K562 (cell line): Measurements from ENCODE around the gene DSP. TPM values are rescaled to one million over a fixed set of nuclear protein-coding genes. Genes with fewer than 3 reads are reported as not detected.

Source experiments
- ATAC-seq: fragments of 200-7000 bp; cut with Tn5 transposase; 3 replicates; pipeline ENCODE4 v1.9.1; 2020; ENCODE audit warnings: moderate library complexity
- BruUV-seq: library from RNA; stranded (reverse); fragments of 400-500 nt; replicated peaks from 2 replicates; lab custom pipeline; 2021; lab: Mats Ljungman, UMichigan
- CTCF ChIA-PET: fragments of 300-600 bp; formaldehyde crosslinking; extraction: SDS; loops from one replicate; lab custom pipeline; 2021; ENCODE audit warnings: low intra/inter-chr PET ratio; lab: Yijun Ruan, JAX
- POLR2A ChIA-PET: fragments of 300-600, 350-650 bp; sonication (Branson Sonifier 250); formaldehyde crosslinking; extraction: SDS; loops from one replicate; lab custom pipeline; 2021; ENCODE audit warnings: antibody characterized with exemption, inconsistent platforms; lab: Yijun Ruan, JAX
- DNase-seq, 4 experiments: peaks; one replicate each; pipeline versions ENCODE4 v3.0.0 to v3.0.0-alpha.2; 2011 to 2018; ENCODE audit warnings: low spot score in 3 of 4, mixed read lengths in 3 of 4; ENCODE audit errors: extremely low read depth in 1 of 4
- FAIRE-seq: peaks from 2 replicates; lab custom pipeline; 2011; peaks lifted over from hg19 to GRCh38; lab: Jason Lieb, UNC
- H2AFZ ChIP-seq: 2 replicates; pipeline ENCODE4 v1.6.0; 2011; ENCODE audit warnings: low read depth, low read length, control low read depth, inconsistent platforms
- H3K27ac ChIP-seq: fragments of 200-600 bp; 3 replicates; pipeline ENCODE4 v1.8.0; 2011; ENCODE audit warnings: low read depth, mild to moderate bottlenecking, control low read depth, inconsistent platforms, low read length, moderate library complexity, mixed read lengths; ENCODE audit errors: extremely low read depth
- H3K27me3 ChIP-seq, 2 experiments: fragments of 300-600 bp in 1 of 2; 2 replicates in 1 of 2; 3 replicates in 1 of 2; pipeline versions ENCODE4 v1.6.0 to v1.8.0; 2011; ENCODE audit warnings: inconsistent platforms in 2 of 2, low read length in 2 of 2, mild to moderate bottlenecking in 1 of 2, mixed read lengths in 1 of 2, moderate library complexity in 1 of 2; ENCODE audit not compliant: control insufficient read depth in 2 of 2, insufficient read depth in 2 of 2
- H3K36me3 ChIP-seq: fragments of 300-600 bp; 3 replicates; pipeline ENCODE4 v1.8.0; 2011; ENCODE audit warnings: mild to moderate bottlenecking, low read length, inconsistent platforms; ENCODE audit not compliant: control insufficient read depth, insufficient read depth
- H3K4me1 ChIP-seq, 2 experiments: fragments of 200-600 bp in 1 of 2; replicated peaks in 1 of 2; 2 replicates in 1 of 2; 3 replicates in 1 of 2; pipeline versions ENCODE4 v1.5.1 to v1.8.0; 2011; ENCODE audit warnings: inconsistent platforms in 2 of 2, low read length in 2 of 2, mild to moderate bottlenecking in 1 of 2, mixed read lengths in 1 of 2, moderate library complexity in 1 of 2; ENCODE audit not compliant: control insufficient read depth in 2 of 2, insufficient read depth in 2 of 2
- H3K4me2 ChIP-seq: 2 replicates; pipeline ENCODE4 v1.6.1; 2011; ENCODE audit warnings: low read length, control low read depth, inconsistent platforms, mixed read lengths; ENCODE audit not compliant: insufficient read depth
- H3K4me3 ChIP-seq: fragments of 200-600 bp; sonication (generic), shearing (Covaris generic); 2 replicates; pipeline ENCODE4 v1.5.1; 2016; ENCODE audit warnings: control low read depth, inconsistent platforms
- H3K79me2 ChIP-seq: fragments of 200-600 bp; 3 replicates; pipeline ENCODE4 v1.8.0; 2011; ENCODE audit warnings: low read length, inconsistent platforms; ENCODE audit not compliant: control insufficient read depth, insufficient read depth
- H3K9ac ChIP-seq, 2 experiments: 2 replicates each; pipeline versions ENCODE4 v1.6.0 to v1.6.1; 2011; ENCODE audit warnings: low read depth in 2 of 2, low read length in 2 of 2, control low read depth in 1 of 2, inconsistent platforms in 1 of 2, mild to moderate bottlenecking in 1 of 2, mixed read lengths in 1 of 2; ENCODE audit not compliant: insufficient read depth in 1 of 2
- H3K9me1 ChIP-seq: one replicate; pipeline ENCODE4 v1.6.0; 2011; ENCODE audit warnings: inconsistent platforms, mild to moderate bottlenecking, low read length, moderate library complexity; ENCODE audit not compliant: control insufficient read depth, insufficient read depth
- H3K9me3 ChIP-seq: replicated peaks from 2 replicates; pipeline ENCODE4 v1.5.1; 2011; ENCODE audit warnings: low read depth, low read length, inconsistent platforms; ENCODE audit not compliant: control insufficient read depth, insufficient read depth
- H4K20me1 ChIP-seq: replicated peaks from 2 replicates; pipeline ENCODE4 v1.6.1; 2011; ENCODE audit warnings: low read length, inconsistent platforms, mixed read lengths; ENCODE audit not compliant: control insufficient read depth, insufficient read depth
- BMI1 ChIP-seq: fragments of 150-350 bp; IDR thresholded peaks from 2 replicates; pipeline ENCODE4 v1.6.1; 2014; ENCODE audit warnings: low read length
- CEBPB ChIP-seq: fragments of 450-650 bp; IDR thresholded peaks from 2 replicates; pipeline ENCODE4 v1.6.1; 2016; ENCODE audit warnings: missing genetic modification characterization, missing compliant biosample characterization
- E2F4 ChIP-seq: sonication (generic); formaldehyde crosslinking; IDR thresholded peaks from 2 replicates; pipeline ENCODE4 v1.8.0; 2022; ENCODE audit warnings: mild to moderate bottlenecking, low read depth, missing genetic modification reagents
- IRF2 ChIP-seq: sonication (generic); formaldehyde crosslinking; IDR thresholded peaks from 2 replicates; pipeline ENCODE4 v1.8.1; 2022; ENCODE audit warnings: mild to moderate bottlenecking, missing genetic modification reagents
- KDM2B ChIP-seq: fragments of 250-450 bp; sonication (Bioruptor Pico); IDR thresholded peaks from 2 replicates; pipeline ENCODE4 v1.8.0; 2021; ENCODE audit warnings: mild to moderate bottlenecking, moderate library complexity
- ZNF133 ChIP-seq: fragments of 250-450 bp; sonication (Bioruptor Pico); IDR thresholded peaks from 2 replicates; pipeline ENCODE4 v1.4.0; 2020; ENCODE audit warnings: mild to moderate bottlenecking
- WGBS: fragments of 100-300 bp; shearing (Covaris generic); methylation state at CpG from one replicate; pipeline ENCODE4 v1.1.6; 2016; ENCODE audit warnings: low coverage, mixed read lengths; ENCODE audit not compliant: insufficient coverage; ENCODE audit errors: missing lambda C conversion rate; 5-methylcytosine and 5-hydroxymethylcytosine counted together
- in situ Hi-C: fragments of 300-500 bp; cut with MboI; formaldehyde crosslinking; loops from 4 replicates; pipeline ENCODE4 v1.15.0; 2018; ENCODE audit warnings: inconsistent platforms, mixed read lengths
- intact Hi-C: fragments of 100-400 bp; cut with micrococcal nuclease; formaldehyde crosslinking; loops from 2 replicates; pipeline ENCODE4 v1.14.2; 2022
- polyA plus RNA-seq, 8 experiments: library from polyadenylated mRNA; depleted of rRNA in 4 of 8; stranded (reverse) in 5 of 8; unstranded in 3 of 8; fragments of >200 nt; fragmentation: Nextera tagmentation in 2 of 8; fragmentation: Illumina TruSeq in 1 of 8; extraction: Ambion mirVana in 2 of 8; extraction: Trizol in 1 of 8; gene quantifications; 2 replicates each; pipeline versions ENCODE4 v1.2.1 to v1.2.3, GENCODE V29; 2011 to 2014; ENCODE audit warnings: inconsistent platforms in 1 of 8, missing spikeins in 1 of 8
- total RNA-seq, 7 experiments: library from RNA; depleted of rRNA in 6 of 7; stranded (reverse); fragments of >200 nt in 6 of 7; fragmentation: Illumina TruSeq in 2 of 7; extraction: Trizol in 2 of 7; gene quantifications; 2 replicates each; pipeline versions ENCODE4 v1.2.1 to v1.2.3, GENCODE V29; 2011 to 2021; ENCODE audit warnings: low replicate concordance in 1 of 7
- TF ChIP-seq, protein P1 (sequence below): sonication (generic); formaldehyde crosslinking; IDR thresholded peaks from 2 replicates; pipeline ENCODE4 v1.8.1; 2023; ENCODE audit warnings: missing genetic modification reagents, mild to moderate bottlenecking, borderline replicate concordance

DSP gene
- total and polyA plus RNA-seq, 9 of the 15 experiments (the other 6 are each of a cell fraction or from before 2014, with no cell fraction given) = under 0.01 to 0.24 (median 0.03) TPM; not detected in 2

- TF ChIP-seq, protein P1, sequence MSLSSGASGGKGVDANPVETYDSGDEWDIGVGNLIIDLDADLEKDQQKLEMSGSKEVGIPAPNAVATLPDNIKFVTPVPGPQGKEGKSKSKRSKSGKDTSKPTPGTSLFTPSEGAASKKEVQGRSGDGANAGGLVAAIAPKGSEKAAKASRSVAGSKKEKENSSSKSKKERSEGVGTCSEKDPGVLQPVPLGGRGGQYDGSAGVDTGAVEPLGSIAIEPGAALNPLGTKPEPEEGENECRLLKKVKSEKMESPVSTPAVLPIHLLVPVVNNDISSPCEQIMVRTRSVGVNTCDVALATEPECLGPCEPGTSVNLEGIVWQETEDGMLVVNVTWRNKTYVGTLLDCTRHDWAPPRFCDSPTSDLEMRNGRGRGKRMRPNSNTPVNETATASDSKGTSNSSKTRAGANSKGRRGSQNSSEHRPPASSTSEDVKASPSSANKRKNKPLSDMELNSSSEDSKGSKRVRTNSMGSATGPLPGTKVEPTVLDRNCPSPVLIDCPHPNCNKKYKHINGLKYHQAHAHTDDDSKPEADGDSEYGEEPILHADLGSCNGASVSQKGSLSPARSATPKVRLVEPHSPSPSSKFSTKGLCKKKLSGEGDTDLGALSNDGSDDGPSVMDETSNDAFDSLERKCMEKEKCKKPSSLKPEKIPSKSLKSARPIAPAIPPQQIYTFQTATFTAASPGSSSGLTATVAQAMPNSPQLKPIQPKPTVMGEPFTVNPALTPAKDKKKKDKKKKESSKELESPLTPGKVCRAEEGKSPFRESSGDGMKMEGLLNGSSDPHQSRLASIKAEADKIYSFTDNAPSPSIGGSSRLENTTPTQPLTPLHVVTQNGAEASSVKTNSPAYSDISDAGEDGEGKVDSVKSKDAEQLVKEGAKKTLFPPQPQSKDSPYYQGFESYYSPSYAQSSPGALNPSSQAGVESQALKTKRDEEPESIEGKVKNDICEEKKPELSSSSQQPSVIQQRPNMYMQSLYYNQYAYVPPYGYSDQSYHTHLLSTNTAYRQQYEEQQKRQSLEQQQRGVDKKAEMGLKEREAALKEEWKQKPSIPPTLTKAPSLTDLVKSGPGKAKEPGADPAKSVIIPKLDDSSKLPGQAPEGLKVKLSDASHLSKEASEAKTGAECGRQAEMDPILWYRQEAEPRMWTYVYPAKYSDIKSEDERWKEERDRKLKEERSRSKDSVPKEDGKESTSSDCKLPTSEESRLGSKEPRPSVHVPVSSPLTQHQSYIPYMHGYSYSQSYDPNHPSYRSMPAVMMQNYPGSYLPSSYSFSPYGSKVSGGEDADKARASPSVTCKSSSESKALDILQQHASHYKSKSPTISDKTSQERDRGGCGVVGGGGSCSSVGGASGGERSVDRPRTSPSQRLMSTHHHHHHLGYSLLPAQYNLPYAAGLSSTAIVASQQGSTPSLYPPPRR (CRISPR knock-in tag) = no peak
- no peak for TF ChIP-seq ZNF133 (CRISPR knock-in tag)
Observed at GRCh38 chr6:7559196-7559595, 17.7 kb downstream of the DSP start (continued).

GRCh38 chr6:7559651-7560385, 18.3 kb downstream of the DSP start:
- ChIA-PET CTCF (no interaction called here), POLR2A (interaction anchor here (1.1 kb wide), 3 partner anchors 11 to 21 kb away, joined by 3 to 4 read pairs (median 4); no protein-coding TSS in a partner anchor)
- intact Hi-C loops = no loop called here
- no peak overlapping the region for H3K27ac ChIP-seq
- in situ Hi-C loops = no loop called here
- FAIRE-seq (no peak), ATAC-seq (no peak), DNase-seq (no peak)
- H3K9me1 ChIP-seq = no peaks in the 10 kb centered on the region
- H3K4me1 ChIP-seq = peaks cover 0 to 4% of the 10 kb centered on the region in 2 experiments; a peak in 1 of 5 replicates
- H3K79me2 ChIP-seq = no peaks in the 10 kb centered on the region
- no peaks in the 10 kb centered on the region for H3K36me3 ChIP-seq
- peaks cover 57 to 60% of the 10 kb centered on the region in 2 experiments for H3K27me3 ChIP-seq
- BruUV-seq = no TSS peak
- peak; percentile 57 for TF ChIP-seq CEBPB (tag)
- no peak for TF ChIP-seq IRF2 (CRISPR knock-in tag)
- TF ChIP-seq KDM2B (CRISPR knock-in tag) = no peak
- TF ChIP-seq BMI1 = peak; percentile 15; the same call in 1 of the 2 replicates
- TF ChIP-seq E2F4 = no peak
- H3K4me2 ChIP-seq = no peak overlapping the region
- no peak overlapping the region for H2AFZ ChIP-seq
- peaks cover 6% of the 10 kb centered on the region; the same call in 1 of the 2 replicates for H4K20me1 ChIP-seq
- H3K9me3 ChIP-seq = no peaks in the 10 kb centered on the region
- no peak overlapping the region for H3K4me3 ChIP-seq
- WGBS = 0% methylated on average over 2 of the region's 2 CpGs
- no peak overlapping the region for H3K9ac ChIP-seq
